Measurements from ENCODE around the gene GGA1. TPM values are rescaled to one million over a fixed set of nuclear protein-coding genes. Genes with fewer than 3 reads are reported as not detected.

The GGA1 gene
- total and polyA plus RNA-seq, 11 donors: 22.7 to 45.7 (median 27.4) TPM

DNA sequence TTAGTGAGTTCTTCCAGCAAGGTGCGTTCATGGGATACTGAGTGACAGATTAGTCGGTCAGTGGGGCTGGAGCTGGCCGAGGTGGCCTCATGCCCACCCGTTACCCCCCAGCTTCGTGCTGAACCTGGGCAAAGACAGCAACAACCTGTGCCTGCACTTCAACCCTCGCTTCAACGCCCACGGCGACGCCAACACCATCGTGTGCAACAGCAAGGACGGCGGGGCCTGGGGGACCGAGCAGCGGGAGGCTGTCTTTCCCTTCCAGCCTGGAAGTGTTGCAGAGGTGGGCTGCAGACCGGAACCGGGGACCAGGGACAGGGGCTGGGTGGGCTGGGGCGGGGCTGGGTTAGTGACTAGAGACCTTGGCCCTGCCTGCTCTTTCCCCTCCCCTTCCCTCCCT is 69.7 kb downstream of the GGA1 start:
- no peak for TF ChIP-seq POLR2A (IDR thresholded peaks at IDR 0.05)
- TF ChIP-seq, protein P1, sequence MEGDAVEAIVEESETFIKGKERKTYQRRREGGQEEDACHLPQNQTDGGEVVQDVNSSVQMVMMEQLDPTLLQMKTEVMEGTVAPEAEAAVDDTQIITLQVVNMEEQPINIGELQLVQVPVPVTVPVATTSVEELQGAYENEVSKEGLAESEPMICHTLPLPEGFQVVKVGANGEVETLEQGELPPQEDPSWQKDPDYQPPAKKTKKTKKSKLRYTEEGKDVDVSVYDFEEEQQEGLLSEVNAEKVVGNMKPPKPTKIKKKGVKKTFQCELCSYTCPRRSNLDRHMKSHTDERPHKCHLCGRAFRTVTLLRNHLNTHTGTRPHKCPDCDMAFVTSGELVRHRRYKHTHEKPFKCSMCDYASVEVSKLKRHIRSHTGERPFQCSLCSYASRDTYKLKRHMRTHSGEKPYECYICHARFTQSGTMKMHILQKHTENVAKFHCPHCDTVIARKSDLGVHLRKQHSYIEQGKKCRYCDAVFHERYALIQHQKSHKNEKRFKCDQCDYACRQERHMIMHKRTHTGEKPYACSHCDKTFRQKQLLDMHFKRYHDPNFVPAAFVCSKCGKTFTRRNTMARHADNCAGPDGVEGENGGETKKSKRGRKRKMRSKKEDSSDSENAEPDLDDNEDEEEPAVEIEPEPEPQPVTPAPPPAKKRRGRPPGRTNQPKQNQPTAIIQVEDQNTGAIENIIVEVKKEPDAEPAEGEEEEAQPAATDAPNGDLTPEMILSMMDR (IDR thresholded peaks at IDR 0.05): no peak
- Histone ChIP-seq H3K27ac (peak overlapping the region in 5 of 12 donors; percentile 22 to 98 (median 95)), H3K4me1 (peaks cover 3 to 62% (median 39%) of the 10 kb centered on the region in 12 donors), H3K9me3 (no peaks in the 10 kb centered on the region), H3K4me3 (peak overlapping the region in 5 of 12 donors; percentile 18 to 92 (median 71)), H3K27me3 (no peaks in the 10 kb centered on the region), H3K36me3 (peaks cover 0 to 34% (median 28%) of the 10 kb centered on the region in 9 donors)
- ATAC-seq (no peak), DNase-seq (no peak)
- 57 to 67% (median 63%) methylated on average over 18 of the region's 18 CpGs for WGBS, 4 donors
- intact Hi-C loops (cut with DNase I): loop anchor here in 4 of 10 donors (2.0 to 5.0 kb wide), 4 partner anchors 36 to 74 kb away; no protein-coding TSS in a partner anchor

DNA sequence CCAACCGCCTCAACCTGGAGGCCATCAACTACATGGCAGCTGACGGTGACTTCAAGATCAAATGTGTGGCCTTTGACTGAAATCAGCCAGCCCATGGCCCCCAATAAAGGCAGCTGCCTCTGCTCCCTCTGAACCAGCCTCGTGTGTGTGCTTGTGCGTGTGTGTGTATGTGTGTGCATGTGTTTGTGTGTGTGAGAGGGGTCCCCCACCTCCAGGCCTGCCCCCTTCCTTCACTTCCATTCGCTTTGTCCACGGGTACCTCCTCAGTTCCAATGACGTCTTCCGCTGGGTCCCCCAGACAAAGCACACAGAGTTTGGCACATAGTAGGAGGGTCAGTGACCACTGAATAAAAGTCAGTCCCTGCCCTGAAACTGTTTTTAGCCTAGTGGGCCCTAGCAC is 71.0 kb downstream of the GGA1 start:
- no peak overlapping the region for H3K4me3 ChIP-seq
- ATAC-seq (no peak), DNase-seq (no peak)
- TF ChIP-seq, protein P1 (IDR thresholded peaks at IDR 0.05): no peak
- TF ChIP-seq POLR2A (IDR thresholded peaks at IDR 0.05): no peak
- no peaks in the 10 kb centered on the region for H3K27me3 ChIP-seq
- peaks cover 3 to 49% (median 28%) of the 10 kb centered on the region in 12 donors for H3K4me1 ChIP-seq
- no peaks in the 10 kb centered on the region for H3K9me3 ChIP-seq
- peaks cover 0 to 34% (median 28%) of the 10 kb centered on the region in 9 donors for H3K36me3 ChIP-seq
- no peak overlapping the region for H3K27ac ChIP-seq
- intact Hi-C loops (cut with DNase I): loop anchor here in 9 of 10 donors (2.0 to 10.0 kb wide), 9 partner anchors 19 to 115 kb away; no protein-coding TSS in a partner anchor
- WGBS, 4 donors: 75 to 81% (median 77%) methylated on average over 8 of the region's 8 CpGs

DNA sequence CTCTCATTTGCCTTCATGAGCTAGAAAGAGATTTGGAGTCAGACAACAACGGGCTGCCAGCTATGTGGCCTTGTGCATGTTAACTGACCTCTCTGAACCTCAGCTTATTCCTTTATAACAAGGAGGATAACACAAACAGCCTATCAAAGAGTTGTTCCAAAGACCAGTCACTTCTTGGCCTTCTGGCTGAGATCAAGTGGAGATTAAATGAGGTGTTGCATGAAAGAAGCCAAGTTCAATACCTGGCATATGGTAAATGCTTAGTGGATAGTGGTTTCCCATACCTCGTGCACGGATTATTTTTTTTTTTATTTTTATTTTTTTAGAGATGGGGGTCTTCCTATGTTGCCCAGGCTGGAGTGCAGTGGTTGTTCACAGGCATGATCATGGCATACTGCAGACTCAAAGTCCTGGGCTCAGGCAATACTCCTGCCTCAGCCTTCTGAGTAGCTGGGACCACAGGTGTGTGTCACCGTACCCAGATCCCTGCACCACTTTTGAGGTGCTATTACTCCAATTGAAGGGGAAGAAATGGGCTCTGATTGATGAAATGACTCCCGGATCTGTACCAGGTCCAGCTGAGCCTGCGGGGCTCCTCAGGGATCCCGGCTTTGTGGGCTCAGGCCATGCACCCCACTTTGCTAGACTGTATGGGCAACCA is 71.7 kb downstream of the GGA1 start:
- ATAC-seq (no peak), DNase-seq (no peak)
- WGBS, 4 donors: 69 to 82% (median 76%) methylated on average over 6 to 7 of the region's 7 CpGs
- no peak for TF ChIP-seq POLR2A (IDR thresholded peaks at IDR 0.05)
- TF ChIP-seq, protein P1 (IDR thresholded peaks at IDR 0.05): no peak
- intact Hi-C loops (cut with DNase I): loop anchor here in 8 of 10 donors (2.0 to 10.0 kb wide), 6 partner anchors 20 to 114 kb away; no protein-coding TSS in a partner anchor
- H3K27ac ChIP-seq: no peak overlapping the region
- no peaks in the 10 kb centered on the region for H3K27me3 ChIP-seq
- no peak overlapping the region for H3K4me3 ChIP-seq
- no peaks in the 10 kb centered on the region for H3K9me3 ChIP-seq
- H3K36me3 ChIP-seq: peaks cover 0 to 34% (median 28%) of the 10 kb centered on the region in 9 donors
- peaks cover 3 to 43% (median 22%) of the 10 kb centered on the region in 12 donors for H3K4me1 ChIP-seq

DNA sequence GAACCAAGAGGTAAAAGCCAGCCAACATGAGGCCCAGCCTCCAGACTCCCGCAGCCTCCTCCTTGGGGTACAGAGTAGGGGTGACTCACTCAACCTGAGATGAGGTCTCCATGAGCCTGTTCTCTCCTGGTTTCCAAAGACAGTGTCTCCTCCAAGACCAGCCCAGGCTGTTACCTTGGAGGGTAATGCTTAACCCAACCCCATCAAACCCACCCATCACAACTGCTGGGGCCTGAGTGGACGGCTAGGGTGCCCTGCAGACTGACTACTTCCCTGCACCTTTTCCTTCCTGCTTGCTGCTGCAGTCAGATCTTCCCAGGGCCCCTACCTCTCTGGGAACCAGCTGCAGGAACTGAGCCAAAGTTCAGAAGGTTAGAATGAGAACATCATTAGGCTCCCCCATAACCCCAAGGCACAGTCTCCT is 72.4 kb downstream of the GGA1 start:
- 73 to 100% (median 73%) methylated on average over 1 to 2 of the region's 2 CpGs; no CpG with 5 or more reads in 1 of the 4 donors for WGBS, 4 donors
- DNase-seq (no peak), ATAC-seq (no peak)
- Histone ChIP-seq H3K9me3 (no peaks in the 10 kb centered on the region), H3K4me1 (peaks cover 3 to 39% (median 23%) of the 10 kb centered on the region in 12 donors), H3K36me3 (peaks cover 0 to 34% (median 28%) of the 10 kb centered on the region in 9 donors), H3K27ac (no peak overlapping the region), H3K4me3 (no peak overlapping the region), H3K27me3 (no peaks in the 10 kb centered on the region)
- TF ChIP-seq, protein P1 (IDR thresholded peaks at IDR 0.05): no peak
- TF ChIP-seq POLR2A (IDR thresholded peaks at IDR 0.05): no peak
- intact Hi-C loops (cut with DNase I): loop anchor here in 9 of 10 donors (1.0 to 10.0 kb wide), 8 partner anchors 20 to 114 kb away; no protein-coding TSS in a partner anchor

All from heart left ventricle (tissue), 16 donors.